HEK293 (cell line): Measurements from ENCODE around the gene SYT10.
"Not testable (repeated sequence)": the region's sequence is repeated elsewhere in the genome, so short reads cannot be mapped to it uniquely, and the experiment has no call there.

ENCODE experiments used
- CTCF ChIA-PET: fragments of 350-600 bp; formaldehyde crosslinking; extraction: SDS; loops from one replicate; lab custom pipeline; 2021; ENCODE audit warnings: antibody characterized with exemption; lab: Yijun Ruan, JAX
- POLR2A ChIA-PET: fragments of 300-600 bp; formaldehyde crosslinking; extraction: SDS; loops from one replicate; lab custom pipeline; 2020; ENCODE audit warnings: antibody characterized with exemption, inconsistent platforms; lab: Yijun Ruan, JAX
- H3K27ac ChIP-seq: fragments of 200-500 bp; sonication (Bioruptor generic); 2 replicates; pipeline ENCODE4 v1.5.1; 2014; ENCODE audit warnings: low read depth, low read length, control low read depth, inconsistent platforms; ENCODE audit errors: extremely low read depth
- H3K36me3 ChIP-seq, 2 experiments: fragments of 200-500 bp in 1 of 2; sonication (Bioruptor generic) in 1 of 2; 1 replicate in 1 of 2; 2 replicates in 1 of 2; pipeline ENCODE4 v1.5.1; 2014 to 2017; ENCODE audit warnings: inconsistent platforms in 2 of 2, low read length in 2 of 2; ENCODE audit not compliant: control insufficient read depth in 2 of 2, insufficient read depth in 1 of 2
- H3K4me1 ChIP-seq: fragments of 200-500 bp; sonication (Bioruptor generic); 2 replicates; pipeline ENCODE4 v1.5.1; 2014; ENCODE audit warnings: mild to moderate bottlenecking, low read length, inconsistent platforms; ENCODE audit not compliant: control insufficient read depth, insufficient read depth
- H3K4me3 ChIP-seq: 2 replicates; pipeline ENCODE4 v1.5.1; 2011; ENCODE audit warnings: low read depth, mild to moderate bottlenecking, control low read depth, low read length, moderate library complexity
- H3K9me3 ChIP-seq: fragments of 200-500 bp; sonication (Bioruptor generic); 2 replicates; pipeline ENCODE4 v1.5.1; 2014; ENCODE audit warnings: low read depth, low read length, inconsistent platforms; ENCODE audit not compliant: control insufficient read depth, insufficient read depth
- GLIS2 ChIP-seq: fragments of 450-650 bp; formaldehyde crosslinking; IDR thresholded peaks from 2 replicates; pipeline ENCODE4 v1.5.1; 2016; ENCODE audit warnings: missing biosample characterization, missing genetic modification characterization
- HOXD13 ChIP-seq: sonication (generic); formaldehyde crosslinking; IDR thresholded peaks from 2 replicates; pipeline ENCODE4 v1.8.0; 2022; ENCODE audit warnings: missing genetic modification reagents, borderline replicate concordance
- KLF1 ChIP-seq: fragments of 450-650 bp; formaldehyde crosslinking; IDR thresholded peaks from 2 replicates; pipeline ENCODE4 v1.5.1; 2016; ENCODE audit warnings: missing biosample characterization, missing genetic modification characterization
- MEIS1 ChIP-seq: sonication (generic); formaldehyde crosslinking; IDR thresholded peaks from 2 replicates; pipeline ENCODE4 v1.8.1; 2022; ENCODE audit warnings: missing genetic modification reagents, mild to moderate bottlenecking, borderline replicate concordance
- MZF1 ChIP-seq: fragments of 450-650 bp; formaldehyde crosslinking; IDR thresholded peaks from 2 replicates; pipeline ENCODE4 v1.5.1; 2017; ENCODE audit warnings: missing biosample characterization, missing genetic modification characterization, borderline replicate concordance
- TCF7L2 ChIP-seq: IDR thresholded peaks from 2 replicates; pipeline ENCODE4 v1.6.1; 2011; ENCODE audit warnings: low read depth, mild to moderate bottlenecking, inconsistent platforms, low read length, moderate library complexity, borderline replicate concordance
- TRIM28 ChIP-seq: IDR thresholded peaks from 2 replicates; pipeline ENCODE4 v1.6.1; 2011; ENCODE audit warnings: low read length, control low read depth, borderline replicate concordance
- ZBTB20 ChIP-seq: fragments of 450-650 bp; formaldehyde crosslinking; IDR thresholded peaks from 2 replicates; pipeline ENCODE4 v1.5.1; 2016; ENCODE audit warnings: missing biosample characterization, missing genetic modification characterization
- ZBTB44 ChIP-seq: fragments of 450-650 bp; IDR thresholded peaks from 2 replicates; pipeline ENCODE4 v1.5.1; 2018; ENCODE audit warnings: missing biosample characterization, mild to moderate bottlenecking, missing genetic modification characterization
- ZNF16 ChIP-seq: fragments of 450-650 bp; formaldehyde crosslinking; IDR thresholded peaks from 2 replicates; pipeline ENCODE4 v1.5.1; 2016; ENCODE audit warnings: low read depth, missing biosample characterization, missing genetic modification characterization
- ZNF23 ChIP-seq: fragments of 450-650 bp; formaldehyde crosslinking; IDR thresholded peaks from 2 replicates; pipeline ENCODE4 v1.5.1; 2016; ENCODE audit warnings: missing biosample characterization, missing genetic modification characterization, borderline replicate concordance
- ZNF335 ChIP-seq: fragments of 450-650 bp; formaldehyde crosslinking; conservative IDR thresholded peaks from 2 replicates; pipeline ENCODE4 v1.5.1; 2016; ENCODE audit warnings: missing biosample characterization, missing genetic modification characterization
- ZNF362 ChIP-seq: fragments of 450-650 bp; formaldehyde crosslinking; IDR thresholded peaks from 2 replicates; pipeline ENCODE4 v1.5.1; 2016; ENCODE audit warnings: missing biosample characterization, missing genetic modification characterization
- ZNF501 ChIP-seq: fragments of 450-650 bp; formaldehyde crosslinking; IDR thresholded peaks from 2 replicates; pipeline ENCODE4 v1.5.1; 2016; ENCODE audit warnings: missing biosample characterization, missing genetic modification characterization
- ZNF549 ChIP-seq: fragments of 450-650 bp; IDR thresholded peaks from 2 replicates; pipeline ENCODE4 v1.5.1; 2018; ENCODE audit warnings: missing biosample characterization, missing genetic modification characterization, mild to moderate bottlenecking, inconsistent platforms, moderate library complexity
- ZNF623 ChIP-seq: fragments of 450-650 bp; formaldehyde crosslinking; IDR thresholded peaks from 2 replicates; pipeline ENCODE4 v1.5.1; 2016; ENCODE audit warnings: missing biosample characterization, missing genetic modification characterization
- ZNF645 ChIP-seq: fragments of 450-650 bp; formaldehyde crosslinking; IDR thresholded peaks from 2 replicates; pipeline ENCODE4; 2016; ENCODE audit warnings: missing biosample characterization, missing genetic modification characterization
- ZNF660 ChIP-seq: fragments of 450-650 bp; IDR thresholded peaks from 2 replicates; pipeline ENCODE4 v1.5.1; 2018; ENCODE audit warnings: missing biosample characterization, mild to moderate bottlenecking, missing genetic modification characterization
- ZNF747 ChIP-seq: fragments of 450-650 bp; formaldehyde crosslinking; IDR thresholded peaks from 2 replicates; pipeline ENCODE4 v1.5.1; 2016; ENCODE audit warnings: missing biosample characterization, missing genetic modification characterization
- ZNF768 ChIP-seq: fragments of 450-650 bp; formaldehyde crosslinking; IDR thresholded peaks from 2 replicates; pipeline ENCODE4 v1.5.1; 2018; ENCODE audit warnings: missing biosample characterization, mild to moderate bottlenecking, missing genetic modification characterization
- ZNF791 ChIP-seq: fragments of 450-650 bp; formaldehyde crosslinking; IDR thresholded peaks from 2 replicates; pipeline ENCODE4 v1.5.1; 2016; ENCODE audit warnings: missing biosample characterization, missing genetic modification characterization
- ZNF830 ChIP-seq: fragments of 450-650 bp; IDR thresholded peaks from 2 replicates; pipeline ENCODE4 v1.5.0; 2018; ENCODE audit warnings: missing biosample characterization, missing genetic modification characterization, low read depth, mild to moderate bottlenecking, moderate library complexity

Gene SYT10

GRCh38 chr12:33427071-33427470 lies 12.5 kb downstream of the SYT10 start:
- H3K9me3 ChIP-seq = no peaks in the 10 kb centered on the region
- H3K27ac ChIP-seq = no peak overlapping the region
- H3K36me3 ChIP-seq = no peaks in the 10 kb centered on the region
- no peak overlapping the region for H3K4me3 ChIP-seq
- CTCF ChIA-PET = interaction anchor here (0.7 to 1.0 kb wide), 3 partner anchors 17 to 1439 kb away, joined by 3 to 5 read pairs (median 4); no protein-coding TSS in a partner anchor
- H3K4me1 ChIP-seq = no peaks in the 10 kb centered on the region
- POLR2A ChIA-PET = no interaction called here
- TF ChIP-seq KLF1 (tag by site-specific recombination) = no peak
- no peak for TF ChIP-seq ZNF23
- no peak for TF ChIP-seq ZNF830 (tag by site-specific recombination)
- TF ChIP-seq MEIS1 (CRISPR knock-in tag) = no peak
- no peak for TF ChIP-seq MZF1 (tag by site-specific recombination)
- no peak for TF ChIP-seq ZBTB20
- no peak for TF ChIP-seq ZNF660 (tag by site-specific recombination)

DNA sequence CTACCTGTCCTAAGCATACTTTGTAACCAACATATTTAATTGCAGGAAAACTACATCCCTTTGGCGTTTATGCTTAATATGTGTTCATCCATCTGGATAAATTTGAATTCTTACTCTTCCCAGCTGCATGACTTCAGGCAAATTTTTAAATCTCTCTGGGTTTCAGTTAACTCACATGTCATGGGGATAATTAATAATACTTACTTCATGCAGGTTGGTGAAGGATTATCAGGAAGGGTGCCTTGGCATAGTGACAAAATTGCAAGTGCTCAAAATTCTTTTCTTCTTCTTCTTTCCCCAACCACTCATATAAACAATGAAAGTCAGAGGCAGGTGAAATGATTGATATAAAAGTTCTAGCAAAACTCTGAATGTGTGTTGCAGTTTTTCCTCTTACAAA lies 15.9 kb downstream of the SYT10 start:
- H3K27ac ChIP-seq = no peak overlapping the region
- ChIA-PET POLR2A (no interaction called here), CTCF (no interaction called here)

DNA sequence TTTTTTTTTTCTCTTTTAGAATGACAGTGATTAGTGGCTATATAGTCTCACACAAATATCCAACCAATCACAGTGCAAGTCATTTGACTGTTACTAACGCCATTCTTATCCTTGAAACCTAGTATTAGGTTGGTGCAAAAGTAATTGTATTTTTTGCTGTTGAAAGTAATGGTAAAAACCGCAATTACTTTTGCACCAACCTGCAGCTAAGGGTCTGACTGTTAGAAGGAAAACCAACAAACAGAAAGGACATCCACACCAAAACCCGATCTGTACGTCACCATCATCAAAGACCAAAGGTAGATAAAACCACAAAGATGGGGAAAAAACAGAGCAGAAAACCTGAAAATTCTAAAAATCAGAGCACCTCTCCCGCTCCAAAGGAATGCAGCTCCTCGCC lies 27.2 kb downstream of the SYT10 start:
- POLR2A ChIA-PET, H3K4me3 ChIP-seq, H3K36me3 ChIP-seq, H3K9me3 ChIP-seq, CTCF ChIA-PET, H3K27ac ChIP-seq, H3K4me1 ChIP-seq: not testable (repeated sequence)

More for the DNA sequence above, 15.9 kb downstream of the SYT10 start:
- no peak for TF ChIP-seq ZNF768 (tag by site-specific recombination)
- no peak for TF ChIP-seq TRIM28
- TF ChIP-seq ZNF16 = no peak
- no peak for TF ChIP-seq ZNF549 (tag by site-specific recombination)
- TF ChIP-seq ZNF362 (tag by site-specific recombination) = no peak
- no peak for TF ChIP-seq TCF7L2
- TF ChIP-seq ZNF335 (tag by site-specific recombination) = no peak
- TF ChIP-seq ZNF501 (tag by site-specific recombination) = no peak
- TF ChIP-seq ZNF830 (tag by site-specific recombination) = no peak
- TF ChIP-seq ZNF623 (tag by site-specific recombination) = no peak
- TF ChIP-seq ZNF791 (tag by site-specific recombination) = no peak
- no peak for TF ChIP-seq ZNF747
- no peak for TF ChIP-seq HOXD13 (CRISPR knock-in tag)
- no peak for TF ChIP-seq ZBTB44
- no peak for TF ChIP-seq GLIS2 (tag by site-specific recombination)
- TF ChIP-seq ZNF645 (tag by site-specific recombination) = no peak
- Histone ChIP-seq H3K4me1 (no peaks in the 10 kb centered on the region), H3K4me3 (no peak overlapping the region), H3K9me3 (no peaks in the 10 kb centered on the region), H3K36me3 (no peaks in the 10 kb centered on the region)
